NCI-H446 (cell line): Measurements from ENCODE around the gene TCF7.

Experiments
- DNase-seq, 2 experiments: peaks; one replicate each; lab custom pipeline; 2025; lab: John Stamatoyannopoulos, UW

The TCF7 gene

DNA sequence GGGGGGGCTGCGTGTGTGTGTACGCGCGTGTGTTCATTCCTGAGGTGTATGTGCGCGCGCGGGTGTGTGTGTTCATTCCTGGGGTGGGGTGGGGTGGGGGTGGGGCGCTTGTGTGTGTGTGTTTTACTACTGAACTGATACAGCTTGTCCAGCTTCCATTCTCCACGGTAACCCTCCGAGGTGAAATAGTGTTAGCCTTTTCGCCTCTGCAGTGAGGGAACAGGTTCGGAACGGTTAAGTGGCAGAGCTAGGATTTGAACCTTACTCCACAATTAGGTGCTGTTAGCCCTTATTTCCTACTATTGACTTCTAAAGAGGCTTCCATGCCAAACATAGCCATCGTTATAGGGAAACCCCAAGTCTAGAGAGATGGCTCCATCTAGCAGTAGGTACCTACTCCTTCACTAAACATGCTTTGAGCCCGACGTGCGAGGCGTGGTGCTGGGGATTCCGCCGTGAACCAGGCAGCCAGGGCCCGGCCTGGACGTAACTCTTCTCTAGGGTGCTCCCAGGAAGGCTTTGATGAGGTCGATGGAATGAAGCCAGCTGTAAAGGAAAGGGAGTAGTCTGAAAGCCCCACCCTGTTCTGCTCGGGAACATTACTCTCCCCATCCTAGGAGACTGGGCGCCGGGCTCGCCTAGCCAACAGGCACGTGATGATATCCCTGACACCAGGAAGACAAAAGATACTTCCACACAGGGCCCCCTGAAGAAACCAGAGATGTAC, 63.1 kb downstream of the TCF7 start:
- no peak for DNase-seq

GRCh38 chr5:134178096-134178419, 63.6 kb downstream of the TCF7 start:
- no peak for DNase-seq

GRCh38 chr5:134183481-134183880, 69.0 kb downstream of the TCF7 start:
- no peak for DNase-seq

GRCh38 chr5:134184155-134185135, 70.0 kb downstream of the TCF7 start:
- peak in 1 of 2 experiments; percentile 69 for DNase-seq

DNA sequence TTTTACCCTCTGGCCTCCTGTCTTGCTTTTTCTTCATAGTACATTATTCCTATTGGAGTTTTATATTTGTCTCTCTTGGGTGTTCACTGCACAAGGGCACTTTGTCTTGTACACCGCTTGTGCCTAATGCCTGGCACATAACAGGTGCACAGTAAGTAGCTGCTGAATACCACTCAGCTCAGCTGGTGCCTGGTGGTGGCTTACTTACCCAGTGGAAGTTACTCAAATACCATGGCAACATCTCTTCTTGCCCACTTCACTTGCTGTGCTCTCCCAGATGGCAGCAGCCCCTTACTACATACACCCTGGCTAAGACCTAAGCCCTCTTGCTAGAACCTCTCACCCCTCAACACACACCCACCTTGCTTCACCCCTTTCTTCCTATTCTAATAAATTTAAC, 73.6 kb downstream of the TCF7 start:
- no peak for DNase-seq

- DNase-seq, result no peak
Observed at GRCh38 chr5:134189031-134189430, 74.5 kb downstream of the TCF7 start.

GRCh38 chr5:134195666-134196065, 81.2 kb downstream of the TCF7 start:
- DNase-seq, result no peak
